Ascending aorta (tissue), 2 donors: ENCODE results near the gene GUSB. TPM values are rescaled to one million over a fixed set of nuclear protein-coding genes. Genes with fewer than 3 reads are reported as not detected.
"Not testable (repeated sequence)": the region's sequence is repeated elsewhere in the genome, so short reads cannot be mapped to it uniquely, and the experiment has no call there.

Experiments
- DNase-seq, 2 donors: peaks; one replicate each; pipeline ENCODE4 v3.0.0-alpha.2; 2019; ENCODE audit warnings: low spot score in 2 of 2
- H3K27ac ChIP-seq, 2 donors: fragments of 200-600 bp; sonication (generic); one replicate each; pipeline ENCODE4 v1.5.1; 2016 to 2017; ENCODE audit warnings: mild to moderate bottlenecking in 1 of 2
- H3K27me3 ChIP-seq: fragments of 200-600 bp; sonication (generic); one replicate; pipeline ENCODE4 v1.5.1; 2017
- H3K36me3 ChIP-seq, 2 donors: fragments of 200-600 bp; sonication (generic); one replicate each; pipeline ENCODE4 v1.5.1; 2016
- H3K4me1 ChIP-seq, 2 donors: fragments of 200-600 bp; sonication (generic); one replicate each; pipeline ENCODE4 v1.5.1; 2016 to 2017; ENCODE audit warnings: mild to moderate bottlenecking in 1 of 2
- H3K4me3 ChIP-seq, 2 donors: fragments of 200-600 bp; sonication (generic); one replicate each; pipeline ENCODE4 v1.5.1; 2016 to 2017; ENCODE audit warnings: mild to moderate bottlenecking in 1 of 2
- H3K9me3 ChIP-seq, 2 donors: fragments of 200-600 bp; sonication (generic); one replicate each; pipeline ENCODE4 v1.5.1; 2016
- CTCF ChIP-seq, 3 experiments: fragments of 200-600 bp in 2 of 3; fragments of 450-650 bp in 1 of 3; sonication (generic) in 2 of 3; IDR thresholded peaks; one replicate each; pipeline ENCODE4 v1.5.1; 2016 to 2019; ENCODE audit warnings: antibody characterized with exemption in 3 of 3, mild to moderate bottlenecking in 1 of 3, moderate library complexity in 1 of 3
- intact Hi-C: fragments of 100-400 bp; cut with DNase I; formaldehyde crosslinking; loops from one replicate; pipeline ENCODE4 v1.15.1; 2023
- total RNA-seq: library from RNA; depleted of rRNA; stranded (reverse); fragments of >200 nt; gene quantifications from one replicate; pipeline ENCODE4 v1.1.0, GENCODE V29; 2016

GUSB gene
- total RNA-seq, 1 donor from 2014 or later, result 8.7 TPM

- Histone ChIP-seq H3K4me3 (no peak overlapping the region), H3K36me3 (peaks cover 92 to 100% of the 10 kb centered on the region in 2 donors), H3K27me3 (no peaks in the 10 kb centered on the region), H3K27ac (no peak overlapping the region), H3K4me1 (no peaks in the 10 kb centered on the region), H3K9me3 (no peaks in the 10 kb centered on the region)
- no peak for TF ChIP-seq CTCF (IDR thresholded peaks at IDR 0.05)
- intact Hi-C loops, result no loop called here
- DNase-seq, result peak in 1 of 2 donors; percentile 38
Observed at GRCh38 chr7:65968256-65969185, 13.5 kb downstream of the GUSB start.

- Histone ChIP-seq H3K27ac (no peak overlapping the region), H3K36me3 (peaks cover 92 to 100% of the 10 kb centered on the region in 2 donors), H3K4me1 (no peaks in the 10 kb centered on the region), H3K4me3 (no peak overlapping the region), H3K27me3 (no peaks in the 10 kb centered on the region), H3K9me3 (no peaks in the 10 kb centered on the region)
- no peak for TF ChIP-seq CTCF (IDR thresholded peaks at IDR 0.05)
- peak in 1 of 2 donors; percentile 34 for DNase-seq
- intact Hi-C loops, result no loop called here
Observed at GRCh38 chr7:65967361-65968155, 14.5 kb downstream of the GUSB start.

- no peak overlapping the region for H3K4me3 ChIP-seq
- H3K36me3 ChIP-seq, result peaks cover 87 to 100% of the 10 kb centered on the region in 2 donors
- H3K27me3 ChIP-seq, result no peaks in the 10 kb centered on the region
- intact Hi-C loops, result no loop called here
- H3K4me1 ChIP-seq, result no peaks in the 10 kb centered on the region
- no peak overlapping the region for H3K27ac ChIP-seq
- DNase-seq, result no peak
- H3K9me3 ChIP-seq, result no peaks in the 10 kb centered on the region
- TF ChIP-seq CTCF (IDR thresholded peaks at IDR 0.05), result no peak
Observed at GRCh38 chr7:65966146-65966545, 15.9 kb downstream of the GUSB start.

GRCh38 chr7:65964671-65965070, 17.3 kb downstream of the GUSB start:
- H3K27ac ChIP-seq, H3K27me3 ChIP-seq, intact Hi-C loops, H3K9me3 ChIP-seq, H3K4me3 ChIP-seq, DNase-seq, H3K4me1 ChIP-seq: not testable (repeated sequence)
- H3K36me3 ChIP-seq, result peaks cover 86 to 100% of the 10 kb centered on the region in 2 donors

GRCh38 chr7:65962033-65962432, 20.0 kb downstream of the GUSB start:
- intact Hi-C loops, result no loop called here
- Histone ChIP-seq H3K36me3 (peaks cover 65 to 88% of the 10 kb centered on the region in 2 donors), H3K9me3 (no peaks in the 10 kb centered on the region)

More at GRCh38 chr7:65962033-65962432, 20.0 kb downstream of the GUSB start:
- no peak for TF ChIP-seq CTCF (IDR thresholded peaks at IDR 0.05)
- Histone ChIP-seq H3K4me3 (no peak overlapping the region), H3K27ac (no peak overlapping the region), H3K4me1 (no peaks in the 10 kb centered on the region), H3K27me3 (no peaks in the 10 kb centered on the region)
- no peak for DNase-seq
